Uterus (tissue), 4 donors: ENCODE data around the gene STK32C. TPM values are rescaled to one million over a fixed set of nuclear protein-coding genes. Genes with fewer than 3 reads are reported as not detected.
A peak's percentile ranks its signal among the peaks of the same experiment; 100 is the strongest.

ENCODE experiments used
- DNase-seq, 2 donors: peaks; one replicate each; pipeline ENCODE4 v3.0.0-alpha.2; 2019 to 2020
- H3K27ac ChIP-seq, 2 donors: fragments of 200-600 bp; sonication (generic); 1 replicate in 1 of 2; 2 replicates in 1 of 2; pipeline ENCODE4 v1.5.1; 2016 to 2018
- H3K27me3 ChIP-seq, 2 donors: fragments of 200-600 bp; sonication (generic); one replicate each; pipeline ENCODE4 v1.5.1; 2018 to 2019; ENCODE audit warnings: control low read depth in 1 of 2
- H3K36me3 ChIP-seq, 2 donors: fragments of 200-600 bp; sonication (generic); one replicate each; pipeline ENCODE4 v1.5.1; 2019; ENCODE audit warnings: control low read depth in 1 of 2
- H3K4me1 ChIP-seq, 2 donors: fragments of 200-600 bp; sonication (generic); one replicate each; pipeline ENCODE4 v1.5.1; 2018 to 2019; ENCODE audit warnings: control low read depth in 1 of 2
- H3K4me3 ChIP-seq, 2 donors: fragments of 200-600 bp; sonication (generic); 1 replicate in 1 of 2; 2 replicates in 1 of 2; pipeline ENCODE4 v1.5.1; 2018 to 2019; ENCODE audit warnings: mild to moderate bottlenecking in 1 of 2
- H3K9me3 ChIP-seq, 2 donors: fragments of 200-600 bp; sonication (generic); one replicate each; pipeline ENCODE4 v1.5.1; 2019; ENCODE audit warnings: control low read depth in 1 of 2
- CTCF ChIP-seq, 4 experiments: fragments of 200-600 bp in 2 of 4; fragments of 450-650 bp in 2 of 4; sonication (generic) in 2 of 4; IDR thresholded peaks; one replicate each; pipeline ENCODE4 v1.5.1; 2016 to 2019; ENCODE audit warnings: antibody characterized with exemption in 4 of 4, mild to moderate bottlenecking in 2 of 4, moderate library complexity in 1 of 4
- POLR2A ChIP-seq, 2 donors: fragments of 450-650 bp; IDR thresholded peaks; one replicate each; pipeline ENCODE4 v1.6.1; 2016; ENCODE audit warnings: antibody characterized with exemption in 2 of 2, mild to moderate bottlenecking in 1 of 2, moderate library complexity in 1 of 2
- intact Hi-C: fragments of 100-400 bp; cut with DNase I; formaldehyde crosslinking; loops from one replicate; pipeline ENCODE4 v1.15.1; 2023; ENCODE audit warnings: low total_unique reads
- total RNA-seq, 4 donors: library from RNA; depleted of rRNA in 3 of 4; stranded (reverse); fragments of >200 nt in 3 of 4; gene quantifications; one replicate each; pipeline versions ENCODE4 v1.1.0 to v1.2.4, GENCODE V29; 2014 to 2023
- donor health status: DM: yes; HTN: yes; CAD: no.

STK32C gene
- total RNA-seq, 4 donors from 2014 or later, result 0.51 to 17.2 (median 3.2) TPM

GRCh38 chr10:132232023-132232951, 75.5 kb downstream of the STK32C start:
- no peak overlapping the region for H3K4me3 ChIP-seq
- H3K27ac ChIP-seq, result no peak overlapping the region
- intact Hi-C loops, result no loop called here
- no peaks in the 10 kb centered on the region for H3K36me3 ChIP-seq
- TF ChIP-seq POLR2A (IDR thresholded peaks at IDR 0.05) (no peak), CTCF (IDR thresholded peaks at IDR 0.05) (no peak)
- H3K9me3 ChIP-seq, result no peaks in the 10 kb centered on the region
- DNase-seq, result no peak
- H3K4me1 ChIP-seq, result peaks cover 0 to 2% of the 10 kb centered on the region in 2 donors
- no peaks in the 10 kb centered on the region for H3K27me3 ChIP-seq

GRCh38 chr10:132231656-132232022, 76.1 kb downstream of the STK32C start:
- no peak for DNase-seq
- no peaks in the 10 kb centered on the region for H3K27me3 ChIP-seq
- H3K27ac ChIP-seq, result no peak overlapping the region
- TF ChIP-seq CTCF (IDR thresholded peaks at IDR 0.05), result no peak
- TF ChIP-seq POLR2A (IDR thresholded peaks at IDR 0.05), result no peak
- peaks cover 0 to 2% of the 10 kb centered on the region in 2 donors for H3K4me1 ChIP-seq
- H3K9me3 ChIP-seq, result no peaks in the 10 kb centered on the region
- intact Hi-C loops, result no loop called here
- no peaks in the 10 kb centered on the region for H3K36me3 ChIP-seq
- H3K4me3 ChIP-seq, result no peak overlapping the region

- Histone ChIP-seq H3K9me3 (no peaks in the 10 kb centered on the region), H3K4me3 (peak overlapping the region; percentile 9 to 21), H3K27me3 (no peaks in the 10 kb centered on the region), H3K36me3 (no peaks in the 10 kb centered on the region), H3K4me1 (peaks cover 0 to 2% of the 10 kb centered on the region in 2 donors), H3K27ac (peak overlapping the region in 1 of 2 donors; percentile 51)
- no peak for TF ChIP-seq POLR2A (IDR thresholded peaks at IDR 0.05)
- no peak for TF ChIP-seq CTCF (IDR thresholded peaks at IDR 0.05)
- no peak for DNase-seq
- intact Hi-C loops, result no loop called here
These were observed 77.1 kb downstream of the STK32C start for GRCh38 chr10:132230557-132231210.

- DNase-seq, result peak in 1 of 2 donors; percentile 48
- intact Hi-C loops, result no loop called here
- Histone ChIP-seq H3K27ac (peak overlapping the region; percentile 4 to 51), H3K9me3 (no peaks in the 10 kb centered on the region), H3K36me3 (no peaks in the 10 kb centered on the region), H3K4me3 (peak overlapping the region; percentile 9 to 21), H3K27me3 (no peaks in the 10 kb centered on the region), H3K4me1 (peaks cover 0 to 2% of the 10 kb centered on the region in 2 donors)
- no peak for TF ChIP-seq POLR2A (IDR thresholded peaks at IDR 0.05)
- no peak for TF ChIP-seq CTCF (IDR thresholded peaks at IDR 0.05)
These were observed 77.8 kb downstream of the STK32C start for GRCh38 chr10:132229834-132230556.
